ENCODE measurements around the gene ARHGEF28. TPM values are rescaled to one million over a fixed set of nuclear protein-coding genes. Genes with fewer than 3 reads are reported as not detected.

Gene ARHGEF28
- total RNA-seq, 1 donor from 2014 or later, result 72.1 TPM

DNA sequence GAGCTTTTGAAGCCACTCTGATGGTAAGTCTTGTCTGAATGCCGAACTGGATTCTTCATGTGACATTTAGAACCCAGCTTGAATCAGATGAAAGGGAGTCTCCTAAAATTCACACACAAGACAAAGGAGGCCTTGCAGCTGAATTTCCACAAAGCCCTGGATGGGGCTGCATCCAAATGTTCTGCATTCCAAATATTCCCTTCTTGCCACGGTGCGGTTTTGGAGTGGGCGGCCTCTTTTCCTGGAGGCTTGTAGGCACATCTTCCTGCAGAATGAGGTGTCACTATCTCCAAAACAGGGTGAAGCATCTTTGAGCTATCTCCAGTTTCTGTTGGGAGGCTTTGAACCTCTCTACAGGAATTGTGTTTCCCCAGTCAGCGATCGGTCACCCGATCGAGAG, 342.7 kb downstream of the ARHGEF28 start:
- TF ChIP-seq, protein P1, sequence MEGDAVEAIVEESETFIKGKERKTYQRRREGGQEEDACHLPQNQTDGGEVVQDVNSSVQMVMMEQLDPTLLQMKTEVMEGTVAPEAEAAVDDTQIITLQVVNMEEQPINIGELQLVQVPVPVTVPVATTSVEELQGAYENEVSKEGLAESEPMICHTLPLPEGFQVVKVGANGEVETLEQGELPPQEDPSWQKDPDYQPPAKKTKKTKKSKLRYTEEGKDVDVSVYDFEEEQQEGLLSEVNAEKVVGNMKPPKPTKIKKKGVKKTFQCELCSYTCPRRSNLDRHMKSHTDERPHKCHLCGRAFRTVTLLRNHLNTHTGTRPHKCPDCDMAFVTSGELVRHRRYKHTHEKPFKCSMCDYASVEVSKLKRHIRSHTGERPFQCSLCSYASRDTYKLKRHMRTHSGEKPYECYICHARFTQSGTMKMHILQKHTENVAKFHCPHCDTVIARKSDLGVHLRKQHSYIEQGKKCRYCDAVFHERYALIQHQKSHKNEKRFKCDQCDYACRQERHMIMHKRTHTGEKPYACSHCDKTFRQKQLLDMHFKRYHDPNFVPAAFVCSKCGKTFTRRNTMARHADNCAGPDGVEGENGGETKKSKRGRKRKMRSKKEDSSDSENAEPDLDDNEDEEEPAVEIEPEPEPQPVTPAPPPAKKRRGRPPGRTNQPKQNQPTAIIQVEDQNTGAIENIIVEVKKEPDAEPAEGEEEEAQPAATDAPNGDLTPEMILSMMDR (conservative IDR thresholded peaks at IDR 0.05; ENCODE audit: low read depth, low read length), result no peak
- H3K4me3 ChIP-seq (ENCODE audit: low read depth, low read length), result no peak overlapping the region
- no peak for DNase-seq (ENCODE audit: low read depth)

DNA sequence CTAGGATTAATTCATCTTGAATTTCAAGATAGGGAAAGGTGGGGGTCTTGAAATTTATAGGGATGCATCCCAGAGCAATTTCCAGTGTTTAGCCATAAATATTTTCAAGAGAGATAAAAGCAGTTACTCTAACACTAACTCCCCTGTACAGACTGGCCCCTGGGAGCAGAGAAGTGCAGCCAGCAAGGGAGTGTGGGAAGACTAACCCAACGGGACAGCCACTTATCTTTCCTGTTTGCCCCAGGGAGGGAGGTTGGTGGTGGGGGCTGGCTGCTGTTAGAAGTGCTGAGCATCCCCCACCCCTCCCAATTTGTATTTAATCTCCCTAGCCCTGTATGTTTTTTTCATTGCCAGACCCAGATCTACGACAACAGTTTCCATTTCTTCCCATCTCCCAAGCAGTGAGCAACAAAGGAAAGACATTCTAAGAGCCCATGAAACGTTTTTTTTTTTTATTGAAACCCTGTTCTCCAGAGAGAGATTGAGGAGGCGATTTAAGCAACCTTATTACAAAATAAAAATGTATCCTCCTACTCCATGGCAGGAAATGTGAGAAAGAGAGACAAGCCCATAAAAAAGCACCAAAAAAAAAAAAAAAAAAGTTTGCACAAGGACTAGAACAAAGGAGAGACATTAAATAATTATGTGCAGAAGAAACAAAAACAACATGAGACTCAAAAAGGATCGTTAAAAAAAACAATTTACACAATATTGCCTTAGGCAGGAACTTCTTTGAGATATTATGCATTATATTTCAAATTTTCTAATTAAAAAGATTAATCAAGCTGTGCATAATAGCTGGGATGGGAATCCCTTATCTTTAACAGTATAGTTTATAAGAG, 343.4 kb downstream of the ARHGEF28 start:
- no peak overlapping the region for H3K4me3 ChIP-seq (ENCODE audit: low read depth, low read length)
- DNase-seq (ENCODE audit: low read depth), result no peak
- TF ChIP-seq, protein P1 (conservative IDR thresholded peaks at IDR 0.05; ENCODE audit: low read depth, low read length), result no peak

DNA sequence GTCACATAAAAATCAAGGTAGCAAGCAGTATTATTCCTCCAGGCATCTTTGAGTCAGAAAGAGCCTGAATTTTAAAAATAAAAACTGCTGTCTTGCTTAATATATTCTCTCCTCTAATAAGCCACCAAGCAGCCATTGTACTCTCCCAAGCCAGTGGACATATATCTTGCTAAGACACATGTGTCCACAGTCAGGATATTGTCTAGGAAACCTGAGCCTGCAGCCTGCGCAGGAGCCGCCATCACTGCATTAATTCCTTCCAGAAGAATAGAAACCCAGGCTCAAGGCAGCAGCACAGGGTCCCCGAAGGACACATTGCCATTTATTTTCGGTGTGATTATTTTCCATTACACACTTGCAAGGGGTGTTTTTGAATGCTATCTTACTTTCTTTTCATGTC, 345.3 kb downstream of the ARHGEF28 start:
- H3K4me3 ChIP-seq (ENCODE audit: low read depth, low read length), result no peak overlapping the region
- TF ChIP-seq, protein P1 (conservative IDR thresholded peaks at IDR 0.05; ENCODE audit: low read depth, low read length), result no peak
- no peak for DNase-seq (ENCODE audit: low read depth)

- DNase-seq (ENCODE audit: low read depth), result no peak
- TF ChIP-seq, protein P1 (conservative IDR thresholded peaks at IDR 0.05; ENCODE audit: low read depth, low read length), result no peak
- H3K4me3 ChIP-seq (ENCODE audit: low read depth, low read length), result no peak overlapping the region
Observed at GRCh38 chr5:73973135-73973534, 347.1 kb downstream of the ARHGEF28 start.

GRCh38 chr5:73974871-73975360, 348.9 kb downstream of the ARHGEF28 start:
- no peak for DNase-seq (ENCODE audit: low read depth)
- H3K4me3 ChIP-seq (ENCODE audit: low read depth, low read length), result no peak overlapping the region
- TF ChIP-seq, protein P1 (conservative IDR thresholded peaks at IDR 0.05; ENCODE audit: low read depth, low read length), result no peak

DNA sequence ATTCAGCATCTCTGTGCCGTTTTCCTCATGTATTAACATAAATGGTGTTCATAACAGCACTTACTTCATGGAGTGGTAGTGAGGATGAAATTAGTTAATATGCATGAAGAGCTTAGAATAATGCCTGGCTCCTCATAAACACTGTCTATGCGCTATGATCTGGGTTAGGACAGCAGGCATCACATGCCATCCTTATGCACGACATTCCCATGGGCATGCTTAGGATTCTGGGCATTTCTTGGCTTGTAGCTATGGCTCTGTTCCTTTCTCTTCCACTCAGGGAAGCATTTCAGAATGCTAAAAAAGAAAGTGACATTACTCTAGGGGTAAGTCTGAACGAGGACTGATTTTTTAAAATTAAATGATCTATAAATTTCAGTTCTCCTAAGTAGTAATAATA, 349.8 kb downstream of the ARHGEF28 start:
- no peak for DNase-seq (ENCODE audit: low read depth)
- TF ChIP-seq, protein P1 (conservative IDR thresholded peaks at IDR 0.05; ENCODE audit: low read depth, low read length), result no peak
- no peak overlapping the region for H3K4me3 ChIP-seq (ENCODE audit: low read depth, low read length)

DNA sequence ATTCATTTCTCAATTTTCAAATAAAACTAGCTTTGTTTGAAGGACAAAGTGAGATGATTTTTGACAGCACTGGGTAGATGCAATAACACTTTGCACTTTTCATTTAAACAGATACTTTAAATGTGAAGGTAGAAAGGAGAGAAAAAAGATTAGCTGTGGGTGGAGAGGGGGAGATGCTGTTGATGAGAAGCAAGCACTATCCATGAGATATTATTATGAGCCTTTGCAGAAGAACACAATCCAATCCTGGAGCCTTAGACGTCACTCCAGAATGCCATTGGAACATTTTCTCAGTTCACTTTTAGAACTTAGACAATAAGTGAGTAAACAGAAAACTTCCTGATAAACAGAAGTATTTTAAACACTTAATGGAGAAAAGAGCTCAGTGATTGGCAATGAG, 351.1 kb downstream of the ARHGEF28 start:
- DNase-seq (ENCODE audit: low read depth), result no peak
- no peak overlapping the region for H3K4me3 ChIP-seq (ENCODE audit: low read depth, low read length)
- TF ChIP-seq, protein P1 (conservative IDR thresholded peaks at IDR 0.05; ENCODE audit: low read depth, low read length), result no peak
